Body of pancreas (tissue), 4 donors: ENCODE data around the gene TENT5C. TPM values are rescaled to one million over a fixed set of nuclear protein-coding genes. Genes with fewer than 3 reads are reported as not detected.

ENCODE experiments used
- ATAC-seq: fragments of 150-250 bp; one replicate; pipeline ENCODE4 v1.9.1; 2016
- DNase-seq, 4 donors: peaks; one replicate each; pipeline ENCODE4 v3.0.0-alpha.2; 2019
- H3K27ac ChIP-seq, 4 donors: fragments of 200-600 bp; sonication (generic); 1 replicate in 3 of 4; 2 replicates in 1 of 4; pipeline versions ENCODE4 v1.5.1 to v1.6.1; 2016 to 2019; ENCODE audit warnings: mild to moderate bottlenecking in 1 of 4, mixed read lengths in 1 of 4, moderate library complexity in 1 of 4
- H3K27me3 ChIP-seq, 2 donors: fragments of 200-600 bp; sonication (generic); one replicate each; pipeline ENCODE4 v1.6.0; 2016; ENCODE audit warnings: mild to moderate bottlenecking in 1 of 2
- H3K36me3 ChIP-seq, 2 donors: fragments of 200-600 bp; sonication (generic); replicated peaks in 1 of 2; 2 replicates each; pipeline ENCODE4 v1.5.1; 2016; ENCODE audit warnings: low read depth in 2 of 2; ENCODE audit not compliant: insufficient read depth in 1 of 2
- H3K4me1 ChIP-seq: fragments of 200-600 bp; sonication (generic); one replicate; pipeline ENCODE4 v1.6.0; 2016
- H3K4me3 ChIP-seq, 2 donors: fragments of 200-600 bp; sonication (generic); 1 replicate in 1 of 2; 2 replicates in 1 of 2; pipeline ENCODE4 v1.5.1; 2016 to 2019
- H3K9me3 ChIP-seq, 3 donors: fragments of 200-600 bp; sonication (generic); 1 replicate in 2 of 3; 2 replicates in 1 of 3; pipeline ENCODE4 v1.5.1; 2016
- CTCF ChIP-seq, 7 experiments: fragments of 450-650 bp in 4 of 7; fragments of 200-600 bp in 3 of 7; sonication (generic) in 3 of 7; IDR thresholded peaks; one replicate each; pipeline ENCODE4 v1.5.1; 2016 to 2019; ENCODE audit warnings: antibody characterized with exemption in 7 of 7
- POLR2A ChIP-seq, 3 donors: fragments of 450-650 bp; IDR thresholded peaks; one replicate each; pipeline ENCODE4 v1.6.1; 2016; ENCODE audit warnings: antibody characterized with exemption in 3 of 3, mild to moderate bottlenecking in 2 of 3
- WGBS, 2 donors: methylation state at CpG; one replicate each; pipeline ENCODE4 v1.1.5; 2017; 5-methylcytosine and 5-hydroxymethylcytosine counted together
- intact Hi-C: fragments of 100-400 bp; cut with DNase I; formaldehyde crosslinking; loops from one replicate; pipeline ENCODE4 v1.15.1; 2023
- total RNA-seq, 2 donors: library from RNA; depleted of rRNA; stranded (reverse); fragments of >200 nt; gene quantifications; one replicate each; pipeline ENCODE4 v1.1.0, GENCODE V29; 2016

Gene TENT5C
- total RNA-seq, 2 donors from 2014 or later: 30.0 to 39.7 TPM

GRCh38 chr1:117587499-117588356 is 18.1 kb upstream of the TENT5C start:
- Histone ChIP-seq H3K27ac (peak overlapping the region; percentile 52 to 86 (median 79)), H3K4me1 (peaks cover 53% of the 10 kb centered on the region), H3K4me3 (no peak overlapping the region), H3K27me3 (no peaks in the 10 kb centered on the region), H3K36me3 (no peaks in the 10 kb centered on the region), H3K9me3 (no peaks in the 10 kb centered on the region)
- DNase-seq: peak in 1 of 4 donors; percentile 6
- intact Hi-C loops: no loop called here
- 89% methylated on average over 13 to 14 of the region's 14 CpGs for WGBS, 2 donors
- ATAC-seq: no peak
- TF ChIP-seq POLR2A (IDR thresholded peaks at IDR 0.05): no peak
- TF ChIP-seq CTCF (IDR thresholded peaks at IDR 0.05): no peak

GRCh38 chr1:117589544-117589943 is 16.3 kb upstream of the TENT5C start:
- ATAC-seq (no peak), DNase-seq (peak in 3 of 4 donors; percentile 34 to 49 (median 40))
- peak overlapping the region; percentile 75 to 86 (median 82) for H3K27ac ChIP-seq
- no peak overlapping the region for H3K4me3 ChIP-seq
- intact Hi-C loops: no loop called here
- no peaks in the 10 kb centered on the region for H3K27me3 ChIP-seq
- WGBS, 2 donors: 62 to 72% methylated on average over 2 of the region's 2 CpGs
- H3K4me1 ChIP-seq: peaks cover 57% of the 10 kb centered on the region
- H3K9me3 ChIP-seq: no peaks in the 10 kb centered on the region
- TF ChIP-seq POLR2A (IDR thresholded peaks at IDR 0.05) (no peak), CTCF (IDR thresholded peaks at IDR 0.05) (no peak)
- H3K36me3 ChIP-seq: no peaks in the 10 kb centered on the region

GRCh38 chr1:117590273-117590925 is 15.4 kb upstream of the TENT5C start:
- H3K27me3 ChIP-seq: no peaks in the 10 kb centered on the region
- peaks cover 57% of the 10 kb centered on the region for H3K4me1 ChIP-seq
- H3K27ac ChIP-seq: peak overlapping the region; percentile 75 to 86 (median 82)
- H3K9me3 ChIP-seq: no peaks in the 10 kb centered on the region
- intact Hi-C loops: no loop called here
- 24 to 27% methylated on average over 7 of the region's 7 CpGs for WGBS, 2 donors
- TF ChIP-seq POLR2A (IDR thresholded peaks at IDR 0.05) (peak in 2 of 3 donors; percentile 18 to 37), CTCF (IDR thresholded peaks at IDR 0.05) (peak in 4 of 7 experiments; percentile 7 to 40 (median 24))
- H3K36me3 ChIP-seq: no peaks in the 10 kb centered on the region
- DNase-seq (peak; percentile 84 to 94 (median 94)), ATAC-seq (peak; percentile 79)
- H3K4me3 ChIP-seq: no peak overlapping the region

- intact Hi-C loops: no loop called here
- TF ChIP-seq POLR2A (IDR thresholded peaks at IDR 0.05): peak in 2 of 3 donors; percentile 50 to 58
- peak in 2 of 7 experiments; percentile 10 to 12 for TF ChIP-seq CTCF (IDR thresholded peaks at IDR 0.05)
- Histone ChIP-seq H3K27ac (peak overlapping the region; percentile 75 to 86 (median 80)), H3K4me1 (peaks cover 57% of the 10 kb centered on the region), H3K36me3 (no peaks in the 10 kb centered on the region), H3K9me3 (no peaks in the 10 kb centered on the region), H3K27me3 (no peaks in the 10 kb centered on the region), H3K4me3 (no peak overlapping the region)
- peak; percentile 81 to 90 (median 89) for DNase-seq
- peak; percentile 84 for ATAC-seq
- WGBS, 2 donors: 15 to 34% methylated on average over 3 of the region's 3 CpGs
Measured at GRCh38 chr1:117591252-117591651, 14.6 kb upstream of the TENT5C start.
